Body of pancreas (tissue), 4 donors: ENCODE results near the gene ZBTB38.

Experiments
- CTCF ChIP-seq, 7 experiments: fragments of 450-650 bp in 4 of 7; fragments of 200-600 bp in 3 of 7; sonication (generic) in 3 of 7; IDR thresholded peaks; one replicate each; pipeline ENCODE4 v1.5.1; 2016 to 2019; ENCODE audit warnings: antibody characterized with exemption in 7 of 7
- POLR2A ChIP-seq, 3 donors: fragments of 450-650 bp; IDR thresholded peaks; one replicate each; pipeline ENCODE4 v1.6.1; 2016; ENCODE audit warnings: antibody characterized with exemption in 3 of 3, mild to moderate bottlenecking in 2 of 3

GRCh38 chr3:141337991-141338390 lies 30.3 kb upstream of the ZBTB38 start:
- no peak for TF ChIP-seq CTCF (IDR thresholded peaks at IDR 0.05)
- TF ChIP-seq POLR2A (IDR thresholded peaks at IDR 0.05), result no peak
